Stimulated activated CD8-positive, alpha-beta memory T cell treated with anti-CD3 and anti-CD28 coated beads, Interleukin-2, amount 100 ng/mL, for 48 hours (primary cell): ENCODE measurements around the gene TEX12.

Experiments
- DNase-seq, 2 donors: peaks; one replicate each; pipeline ENCODE4 v3.0.0-alpha.2; 2020; ENCODE audit warnings: low read depth in 2 of 2

The TEX12 gene

DNA sequence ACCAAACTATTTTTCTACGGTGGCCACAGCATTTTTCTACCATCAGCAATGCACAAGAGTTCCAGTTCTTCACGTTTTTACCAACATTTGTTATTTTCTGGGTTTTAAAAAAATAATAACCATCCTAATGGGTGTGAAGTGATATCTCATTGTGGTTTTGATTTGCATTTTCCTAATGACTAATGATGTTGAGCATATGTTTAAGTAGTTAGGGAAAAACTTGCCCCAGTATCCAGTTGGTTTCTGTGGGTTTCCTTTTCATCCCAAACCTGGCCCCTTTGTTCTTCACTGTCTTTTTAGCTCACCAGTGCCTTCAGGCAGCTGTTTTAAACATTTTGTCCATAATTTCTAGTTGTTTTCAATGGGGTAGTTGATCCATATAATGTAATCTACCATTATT lies 44.4 kb downstream of the TEX12 start:
- no peak for DNase-seq

GRCh38 chr11:112212290-112212689 lies 45.1 kb downstream of the TEX12 start:
- no peak for DNase-seq

DNA sequence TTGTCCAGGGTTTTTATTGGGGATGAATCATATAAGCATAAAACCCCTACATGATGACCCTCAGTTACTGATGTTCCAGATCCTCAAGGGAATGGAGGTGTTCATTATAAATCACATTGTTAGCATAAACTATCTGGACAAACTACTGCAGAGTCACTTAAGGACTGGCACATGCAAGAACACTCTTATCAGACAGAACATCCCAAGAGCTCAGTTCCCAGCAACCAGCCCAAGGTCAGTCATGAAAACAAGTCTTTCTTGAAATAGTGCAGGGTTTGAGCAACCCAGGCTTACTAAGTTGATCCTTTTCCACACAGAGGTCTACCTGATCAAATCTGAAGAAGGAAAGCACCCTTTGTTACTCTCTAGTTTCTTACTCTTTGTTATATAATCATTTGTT lies 45.5 kb downstream of the TEX12 start:
- DNase-seq: no peak

DNA sequence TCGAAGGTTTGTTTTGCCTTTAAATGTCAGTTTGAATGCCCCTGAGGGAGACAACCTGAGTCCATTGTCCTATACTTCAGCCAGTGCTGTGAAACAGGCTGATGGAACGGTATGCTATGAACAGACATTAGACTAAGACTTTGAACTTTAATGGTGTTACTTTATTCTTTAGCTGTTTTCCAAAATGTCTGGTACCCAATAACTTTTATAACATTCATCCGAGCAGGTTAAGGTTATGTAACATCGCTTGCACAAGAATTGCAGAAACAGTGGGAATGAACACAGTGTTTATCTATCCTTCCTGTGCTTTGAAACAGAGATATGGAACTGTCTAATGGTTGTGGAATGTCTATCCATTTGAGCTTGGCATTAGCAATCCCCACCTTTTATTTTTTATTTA lies 46.6 kb downstream of the TEX12 start:
- DNase-seq: no peak

- DNase-seq: no peak
Observed at GRCh38 chr11:112215621-112216020, 48.4 kb downstream of the TEX12 start.

DNA sequence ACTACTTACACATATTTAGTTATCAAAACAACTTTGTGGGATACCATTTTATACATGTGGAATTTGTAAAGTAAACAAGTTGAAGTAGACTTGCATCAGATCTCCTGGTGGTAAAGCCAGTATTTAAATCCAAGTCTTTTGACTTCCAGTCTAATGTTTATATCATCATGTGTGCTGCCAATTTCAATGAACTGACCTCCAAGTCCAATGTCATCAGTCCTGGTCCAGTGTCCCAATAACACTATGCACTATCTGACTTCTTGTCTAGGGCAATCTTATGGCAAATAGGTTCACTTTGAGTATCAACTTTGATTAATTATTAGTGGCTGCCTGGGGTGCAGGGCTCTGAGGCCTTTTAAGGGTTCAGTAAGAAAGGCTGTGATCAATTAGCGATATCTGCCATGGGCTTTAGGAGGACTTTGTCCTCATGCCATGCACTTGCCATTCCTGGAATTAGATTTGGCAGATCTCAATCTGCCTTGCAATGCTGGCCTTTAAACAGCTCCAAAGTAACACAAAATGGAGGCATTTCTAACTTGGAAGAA lies 49.5 kb downstream of the TEX12 start:
- DNase-seq: no peak

GRCh38 chr11:112219476-112220232 lies 52.5 kb downstream of the TEX12 start:
- no peak for DNase-seq

- DNase-seq: no peak
Observed at GRCh38 chr11:112221274-112221835, 54.2 kb downstream of the TEX12 start.
